ENCODE measurements around the gene C11orf16. TPM values are rescaled to one million over a fixed set of nuclear protein-coding genes. Genes with fewer than 3 reads are reported as not detected.
A peak's percentile ranks its signal among the peaks of the same experiment; 100 is the strongest.

C11orf16 gene
- polyA plus RNA-seq, 1 experiment, result not detected

- no peak overlapping the region for H3K4me3 ChIP-seq (ENCODE audit: low read depth, low read length)
- DNase-seq (ENCODE audit: low read depth), result no peak
- H3K36me3 ChIP-seq (ENCODE audit: control insufficient read depth, insufficient read depth, low read length), result peaks cover 2% of the 10 kb centered on the region
- ChIA-PET POLR2A (no interaction called here), CTCF (interaction anchor here (0.9 to 1.5 kb wide), 3 partner anchors 48 to 174 kb away, joined by 3 to 5 read pairs (median 3); no protein-coding TSS in a partner anchor)
- TF ChIP-seq, protein P1, sequence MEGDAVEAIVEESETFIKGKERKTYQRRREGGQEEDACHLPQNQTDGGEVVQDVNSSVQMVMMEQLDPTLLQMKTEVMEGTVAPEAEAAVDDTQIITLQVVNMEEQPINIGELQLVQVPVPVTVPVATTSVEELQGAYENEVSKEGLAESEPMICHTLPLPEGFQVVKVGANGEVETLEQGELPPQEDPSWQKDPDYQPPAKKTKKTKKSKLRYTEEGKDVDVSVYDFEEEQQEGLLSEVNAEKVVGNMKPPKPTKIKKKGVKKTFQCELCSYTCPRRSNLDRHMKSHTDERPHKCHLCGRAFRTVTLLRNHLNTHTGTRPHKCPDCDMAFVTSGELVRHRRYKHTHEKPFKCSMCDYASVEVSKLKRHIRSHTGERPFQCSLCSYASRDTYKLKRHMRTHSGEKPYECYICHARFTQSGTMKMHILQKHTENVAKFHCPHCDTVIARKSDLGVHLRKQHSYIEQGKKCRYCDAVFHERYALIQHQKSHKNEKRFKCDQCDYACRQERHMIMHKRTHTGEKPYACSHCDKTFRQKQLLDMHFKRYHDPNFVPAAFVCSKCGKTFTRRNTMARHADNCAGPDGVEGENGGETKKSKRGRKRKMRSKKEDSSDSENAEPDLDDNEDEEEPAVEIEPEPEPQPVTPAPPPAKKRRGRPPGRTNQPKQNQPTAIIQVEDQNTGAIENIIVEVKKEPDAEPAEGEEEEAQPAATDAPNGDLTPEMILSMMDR (IDR thresholded peaks at IDR 0.05; ENCODE audit: insufficient read depth, low read depth, low read length), result no peak
- no peaks in the 10 kb centered on the region for H3K27me3 ChIP-seq (ENCODE audit: control insufficient read depth, insufficient read depth, low read length)
Observed at GRCh38 chr11:8962841-8963240, 30.1 kb upstream of the C11orf16 start.

DNA sequence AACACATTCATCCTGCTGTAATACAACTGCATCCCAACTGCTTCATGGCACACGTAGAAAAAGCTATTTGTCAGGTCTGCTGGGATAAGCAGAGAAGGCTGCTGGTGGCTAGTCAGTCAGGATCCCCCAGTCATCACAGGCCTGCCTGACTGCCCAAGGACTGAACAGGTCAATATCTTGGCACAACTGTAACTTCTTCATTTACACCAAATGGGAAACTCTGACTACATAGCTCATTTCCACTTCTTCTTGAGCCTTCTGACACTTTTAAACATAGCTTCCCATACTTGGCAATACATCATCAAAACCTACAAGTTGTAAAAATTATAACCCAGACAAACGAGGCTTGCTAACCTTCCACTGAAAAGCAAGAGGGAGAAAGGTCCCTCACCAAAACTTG is 28.7 kb upstream of the C11orf16 start:
- Histone ChIP-seq H3K27me3 (ENCODE audit: control insufficient read depth, insufficient read depth, low read length) (no peaks in the 10 kb centered on the region), H3K36me3 (ENCODE audit: control insufficient read depth, insufficient read depth, low read length) (peaks cover 2% of the 10 kb centered on the region), H3K4me3 (ENCODE audit: low read depth, low read length) (no peak overlapping the region)
- POLR2A ChIA-PET, result no interaction called here
- DNase-seq (ENCODE audit: low read depth), result no peak
- TF ChIP-seq, protein P1 (IDR thresholded peaks at IDR 0.05; ENCODE audit: insufficient read depth, low read depth, low read length), result no peak
- CTCF ChIA-PET, result interaction anchor here (1.1 to 5.2 kb wide), 4 partner anchors 44 to 176 kb away, joined by 4 to 49 read pairs (median 4); no protein-coding TSS in a partner anchor

DNA sequence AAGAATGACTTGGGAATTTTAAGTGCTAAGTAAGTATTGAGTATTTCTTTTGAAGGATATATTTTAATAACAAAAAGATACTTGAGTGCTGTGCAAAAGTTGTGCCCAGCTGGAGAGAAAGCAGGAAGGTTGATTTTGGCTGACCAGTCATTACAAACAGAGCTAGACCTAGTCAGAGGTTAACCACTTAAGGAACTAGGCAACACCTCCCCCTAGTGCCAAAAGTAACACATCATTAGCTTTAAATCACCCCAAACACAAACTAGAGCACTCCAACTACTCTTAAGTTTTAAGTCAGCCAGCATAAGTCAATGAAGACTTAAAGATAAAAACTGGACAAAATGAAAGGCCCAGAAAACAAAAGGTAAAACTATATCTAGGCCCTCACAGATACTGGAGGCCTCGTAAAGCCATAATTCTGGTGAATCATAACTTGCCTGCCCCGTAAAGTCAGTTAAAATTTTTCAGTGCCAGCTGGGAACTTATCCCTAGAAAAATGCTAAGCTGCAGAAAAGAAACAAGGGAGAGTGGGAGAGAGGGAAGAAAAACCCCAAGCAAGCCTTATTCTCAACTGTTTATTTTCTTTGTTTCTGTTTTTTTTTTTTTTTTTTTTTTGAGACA is 26.9 kb upstream of the C11orf16 start:
- ChIA-PET POLR2A (interaction anchor here (0.6 to 1.0 kb wide), 4 partner anchors 37 to 767 kb away, joined by 3 to 12 read pairs (median 4); no protein-coding TSS in a partner anchor), CTCF (interaction anchor here (0.6 to 5.2 kb wide), 32 partner anchors 9 to 765 kb away, joined by 3 to 49 read pairs (median 4); partner anchors contain the start of genes AKIP1 and ASCL3)
- Histone ChIP-seq H3K27me3 (ENCODE audit: control insufficient read depth, insufficient read depth, low read length) (no peaks in the 10 kb centered on the region), H3K36me3 (ENCODE audit: control insufficient read depth, insufficient read depth, low read length) (peaks cover 3% of the 10 kb centered on the region), H3K4me3 (ENCODE audit: low read depth, low read length) (no peak overlapping the region)
- TF ChIP-seq, protein P1 (IDR thresholded peaks at IDR 0.05; ENCODE audit: insufficient read depth, low read depth, low read length), result peak; percentile 66
- DNase-seq (ENCODE audit: low read depth), result peak; percentile 22

DNA sequence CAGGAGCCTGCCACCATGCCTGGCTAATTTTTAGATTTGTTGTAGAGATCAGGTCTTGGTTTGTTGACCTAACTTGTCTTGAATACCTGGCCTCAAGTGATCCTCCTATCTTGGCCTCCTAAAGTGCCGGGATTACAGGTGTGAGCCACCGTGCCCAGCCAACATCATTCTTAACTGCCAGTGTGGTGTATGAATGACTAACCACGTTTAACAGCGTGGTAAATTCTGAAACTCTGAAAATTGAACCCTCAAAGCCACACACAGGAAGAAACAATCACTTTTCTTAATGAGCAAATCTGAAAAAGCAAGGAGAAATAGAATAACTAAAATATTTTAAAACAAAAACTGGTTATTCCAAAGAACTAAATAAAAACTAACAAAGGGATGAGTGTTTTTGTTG is 24.1 kb upstream of the C11orf16 start:
- TF ChIP-seq, protein P1 (IDR thresholded peaks at IDR 0.05; ENCODE audit: insufficient read depth, low read depth, low read length), result no peak
- DNase-seq (ENCODE audit: low read depth), result no peak
- Histone ChIP-seq H3K27me3 (ENCODE audit: control insufficient read depth, insufficient read depth, low read length) (no peaks in the 10 kb centered on the region), H3K36me3 (ENCODE audit: control insufficient read depth, insufficient read depth, low read length) (peaks cover 5% of the 10 kb centered on the region), H3K4me3 (ENCODE audit: low read depth, low read length) (no peak overlapping the region)
- CTCF ChIA-PET, result interaction anchor here (5.2 kb wide), 1 partner anchor 42 kb away, joined by 49 read pairs; no protein-coding TSS in a partner anchor
- POLR2A ChIA-PET, result no interaction called here

DNA sequence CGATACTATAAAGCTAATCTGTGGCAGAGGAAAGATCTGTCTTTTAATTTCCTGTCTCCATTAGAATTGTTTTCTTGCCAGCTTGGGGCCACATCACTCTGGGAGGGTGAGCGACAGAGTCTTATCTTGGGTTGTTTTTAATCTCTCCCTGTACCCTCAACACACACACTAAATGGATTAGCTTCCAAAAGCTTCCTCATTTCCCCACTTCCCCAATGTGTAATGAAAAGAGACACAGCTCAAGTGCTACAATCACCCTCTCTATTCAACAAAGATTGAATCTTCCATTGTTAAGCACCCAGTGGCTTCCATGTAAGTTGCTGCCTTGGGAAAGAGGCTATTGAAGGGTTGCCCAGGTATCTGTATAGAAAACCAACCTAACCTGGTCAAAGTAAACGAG is 16.1 kb upstream of the C11orf16 start:
- DNase-seq (ENCODE audit: low read depth), result no peak
- TF ChIP-seq, protein P1 (IDR thresholded peaks at IDR 0.05; ENCODE audit: insufficient read depth, low read depth, low read length), result no peak
- CTCF ChIA-PET, result interaction anchor here (0.6 to 1.5 kb wide), 3 partner anchors 10 to 189 kb away, joined by 3 to 9 read pairs (median 4); no protein-coding TSS in a partner anchor
- no peak overlapping the region for H3K4me3 ChIP-seq (ENCODE audit: low read depth, low read length)
- POLR2A ChIA-PET, result no interaction called here
- peaks cover 3% of the 10 kb centered on the region for H3K36me3 ChIP-seq (ENCODE audit: control insufficient read depth, insufficient read depth, low read length)
- no peaks in the 10 kb centered on the region for H3K27me3 ChIP-seq (ENCODE audit: control insufficient read depth, insufficient read depth, low read length)
